NK-92 treated with Interleukin-12 subunit alpha and Interleukin-12 subunit beta, amount 100 ng/mL, for 24 hours (cell line): ENCODE results near the gene WSB2.
"Not testable (repeated sequence)": the region's sequence is repeated elsewhere in the genome, so short reads cannot be mapped to it uniquely, and the experiment has no call there.

Experiments used
- DNase-seq: peaks from one replicate; lab custom pipeline; 2025; lab: John Stamatoyannopoulos, UW

Gene WSB2

GRCh38 chr12:118034429-118035189, 26.4 kb downstream of the WSB2 start:
- no peak for DNase-seq

GRCh38 chr12:118033902-118034301, 27.1 kb downstream of the WSB2 start:
- DNase-seq, result no peak

GRCh38 chr12:118033323-118033722, 27.7 kb downstream of the WSB2 start:
- no peak for DNase-seq

- DNase-seq, result no peak
Observed at GRCh38 chr12:118032188-118032587, 28.8 kb downstream of the WSB2 start.

GRCh38 chr12:118029166-118029565, 31.8 kb downstream of the WSB2 start:
- DNase-seq, result no peak

GRCh38 chr12:118025168-118025567, 35.8 kb downstream of the WSB2 start:
- DNase-seq, result no peak

- no peak for DNase-seq
Observed at GRCh38 chr12:118023301-118023860, 37.6 kb downstream of the WSB2 start.

- no peak for DNase-seq
Observed at GRCh38 chr12:118022728-118023109, 38.3 kb downstream of the WSB2 start.

GRCh38 chr12:118022097-118022727, 38.8 kb downstream of the WSB2 start:
- DNase-seq, result not testable (repeated sequence)

GRCh38 chr12:118020036-118020435, 40.9 kb downstream of the WSB2 start:
- DNase-seq, result no peak

- no peak for DNase-seq
Observed at GRCh38 chr12:118017926-118018325, 43.1 kb downstream of the WSB2 start.

- peak; percentile 90 for DNase-seq
Observed at GRCh38 chr12:118016424-118017264, 44.3 kb downstream of the WSB2 start, which contains the start of gene RFC5. TSS of gene RFC5 (plus strand) at chr12:118016703. CDS start at chr12:118016828, 125 bp downstream.

- DNase-seq, result no peak
Observed at GRCh38 chr12:118015944-118016343, 45.0 kb downstream of the WSB2 start.

- DNase-seq, result no peak
Observed at GRCh38 chr12:118015306-118015705, 45.7 kb downstream of the WSB2 start.

GRCh38 chr12:118013283-118013682, 47.7 kb downstream of the WSB2 start:
- no peak for DNase-seq

- DNase-seq, result no peak
Observed at GRCh38 chr12:118011961-118012360, 49.0 kb downstream of the WSB2 start.

GRCh38 chr12:118011377-118011776, 49.6 kb downstream of the WSB2 start:
- no peak for DNase-seq

- DNase-seq, result no peak
Observed at GRCh38 chr12:118010903-118011302, 50.1 kb downstream of the WSB2 start.

GRCh38 chr12:117999806-118000205, 61.2 kb downstream of the WSB2 start:
- not testable (repeated sequence) for DNase-seq

- DNase-seq, result no peak
Observed at GRCh38 chr12:117998719-117999118, 62.3 kb downstream of the WSB2 start.

- no peak for DNase-seq
Observed at GRCh38 chr12:117994551-117995438, 66.2 kb downstream of the WSB2 start.
